ENCODE results near the gene PHC2.

The PHC2 gene

GRCh38 chr1:33464552-33464951, 33.7 kb upstream of the PHC2 start:
- no peak overlapping the region for H3K4me2 ChIP-seq (ENCODE audit: low read depth, low read length, poor library complexity, severe bottlenecking)
- H3K36me3 ChIP-seq (ENCODE audit: low read length) = no peaks in the 10 kb centered on the region
- H3K27me3 ChIP-seq (ENCODE audit: low read length) = no peaks in the 10 kb centered on the region
- H3K9me3 ChIP-seq (ENCODE audit: insufficient read depth, low read length) = no peaks in the 10 kb centered on the region
- no peaks in the 10 kb centered on the region for H3F3A ChIP-seq (ENCODE audit: insufficient read depth)
- H2AFZ ChIP-seq (ENCODE audit: low read depth, low read length, severe bottlenecking) = no peak overlapping the region
- no peaks in the 10 kb centered on the region for H3K9me2 ChIP-seq (replicated peaks; ENCODE audit: insufficient read depth, low read length)
- H3K4me3 ChIP-seq (ENCODE audit: insufficient read depth, low read length, poor library complexity, severe bottlenecking) = no peak overlapping the region
- TF ChIP-seq CTCF (IDR thresholded peaks at IDR 0.05; ENCODE audit: insufficient read depth, low read length, poor library complexity, severe bottlenecking) (no peak), EZH2phosphoT487 (conservative IDR thresholded peaks at IDR 0.05; ENCODE audit: low read length) (no peak)
- no peaks in the 10 kb centered on the region for H3K79me2 ChIP-seq (ENCODE audit: insufficient read depth, low read length)
- no peak overlapping the region for H3K9ac ChIP-seq (ENCODE audit: low read length)
- no peaks in the 10 kb centered on the region for H4K20me1 ChIP-seq (ENCODE audit: low read depth, low read length)
- no peak overlapping the region for H3K27ac ChIP-seq (ENCODE audit: low read depth, low read length)

- Histone ChIP-seq H3K27me3 (ENCODE audit: low read length) (no peaks in the 10 kb centered on the region), H3F3A (ENCODE audit: insufficient read depth) (no peaks in the 10 kb centered on the region), H3K9ac (ENCODE audit: low read length) (no peak overlapping the region), H2AFZ (ENCODE audit: low read depth, low read length, severe bottlenecking) (no peak overlapping the region), H3K27ac (ENCODE audit: low read depth, low read length) (no peak overlapping the region), H3K36me3 (ENCODE audit: low read length) (no peaks in the 10 kb centered on the region), H4K20me1 (ENCODE audit: low read depth, low read length) (no peaks in the 10 kb centered on the region), H3K9me3 (ENCODE audit: insufficient read depth, low read length) (no peaks in the 10 kb centered on the region), H3K4me2 (ENCODE audit: low read depth, low read length, poor library complexity, severe bottlenecking) (no peak overlapping the region), H3K79me2 (ENCODE audit: insufficient read depth, low read length) (no peaks in the 10 kb centered on the region), H3K9me2 (replicated peaks; ENCODE audit: insufficient read depth, low read length) (no peaks in the 10 kb centered on the region), H3K4me3 (ENCODE audit: insufficient read depth, low read length, poor library complexity, severe bottlenecking) (no peak overlapping the region)
- TF ChIP-seq CTCF (IDR thresholded peaks at IDR 0.05; ENCODE audit: insufficient read depth, low read length, poor library complexity, severe bottlenecking) (no peak), EZH2phosphoT487 (conservative IDR thresholded peaks at IDR 0.05; ENCODE audit: low read length) (no peak)
Measured at GRCh38 chr1:33462405-33463164, 31.7 kb upstream of the PHC2 start.

GRCh38 chr1:33460947-33461629, 30.2 kb upstream of the PHC2 start:
- no peaks in the 10 kb centered on the region for H3K9me3 ChIP-seq (ENCODE audit: insufficient read depth, low read length)
- peak overlapping the region; percentile 8 for H3K4me2 ChIP-seq (ENCODE audit: low read depth, low read length, poor library complexity, severe bottlenecking)
- H3K9me2 ChIP-seq (replicated peaks; ENCODE audit: insufficient read depth, low read length) = no peaks in the 10 kb centered on the region
- H4K20me1 ChIP-seq (ENCODE audit: low read depth, low read length) = no peaks in the 10 kb centered on the region
- no peak overlapping the region for H3K27ac ChIP-seq (ENCODE audit: low read depth, low read length)
- no peaks in the 10 kb centered on the region for H3K27me3 ChIP-seq (ENCODE audit: low read length)
- H3K4me3 ChIP-seq (ENCODE audit: insufficient read depth, low read length, poor library complexity, severe bottlenecking) = no peak overlapping the region
- H3F3A ChIP-seq (ENCODE audit: insufficient read depth) = no peaks in the 10 kb centered on the region
- no peak for TF ChIP-seq CTCF (IDR thresholded peaks at IDR 0.05; ENCODE audit: insufficient read depth, low read length, poor library complexity, severe bottlenecking)
- no peak for TF ChIP-seq EZH2phosphoT487 (conservative IDR thresholded peaks at IDR 0.05; ENCODE audit: low read length)
- no peak overlapping the region for H2AFZ ChIP-seq (ENCODE audit: low read depth, low read length, severe bottlenecking)
- no peaks in the 10 kb centered on the region for H3K36me3 ChIP-seq (ENCODE audit: low read length)
- no peaks in the 10 kb centered on the region for H3K79me2 ChIP-seq (ENCODE audit: insufficient read depth, low read length)
- H3K9ac ChIP-seq (ENCODE audit: low read length) = no peak overlapping the region
